Thoracic aorta (tissue), 2 donors: ENCODE measurements around the gene SPRY4. TPM values are rescaled to one million over a fixed set of nuclear protein-coding genes. Genes with fewer than 3 reads are reported as not detected.

Experiments used
- ATAC-seq: fragments of 150-250 bp; one replicate; pipeline ENCODE4 v1.8.0; 2017; ENCODE audit warnings: low read depth; ENCODE audit not compliant: insufficient number of reproducible peaks, low FRiP score
- DNase-seq: peaks from one replicate; pipeline ENCODE4 v3.0.0-alpha.2; 2020; ENCODE audit warnings: low spot score
- H3K27ac ChIP-seq, 2 donors: fragments of 200-600 bp; sonication (generic); 1 replicate in 1 of 2; 2 replicates in 1 of 2; pipeline ENCODE4 v1.5.1; 2016; ENCODE audit warnings: mild to moderate bottlenecking in 2 of 2, moderate library complexity in 2 of 2
- H3K27me3 ChIP-seq: fragments of 200-600 bp; sonication (generic); replicated peaks from 2 replicates; pipeline ENCODE4 v1.6.0; 2016; ENCODE audit warnings: mild to moderate bottlenecking; ENCODE audit not compliant: insufficient read depth
- H3K36me3 ChIP-seq: fragments of 200-600 bp; sonication (generic); one replicate; pipeline ENCODE4 v1.5.1; 2016
- H3K4me1 ChIP-seq, 2 donors: fragments of 200-600 bp; sonication (generic); 1 replicate in 1 of 2; 2 replicates in 1 of 2; pipeline versions ENCODE4 v1.5.1 to v1.6.0; 2016; ENCODE audit warnings: low read depth in 2 of 2, mild to moderate bottlenecking in 1 of 2; ENCODE audit not compliant: control insufficient read depth in 1 of 2
- H3K4me3 ChIP-seq: fragments of 200-600 bp; sonication (generic); 2 replicates; pipeline ENCODE4 v1.5.1; 2016; ENCODE audit warnings: mild to moderate bottlenecking
- H3K9me3 ChIP-seq: fragments of 200-600 bp; sonication (generic); 2 replicates; pipeline ENCODE4 v1.5.1; 2016
- total RNA-seq, 2 donors: library from RNA; depleted of rRNA; stranded (reverse); fragments of >200 nt; gene quantifications; one replicate each; pipeline versions ENCODE4 v1.1.0 to v1.2.3, GENCODE V29; 2016
- TF ChIP-seq, protein P1 (sequence below): fragments of 200-600 bp; sonication (generic); IDR thresholded peaks from one replicate; pipeline ENCODE4 v1.5.1; 2019; ENCODE audit warnings: antibody characterized with exemption

Gene SPRY4
- total RNA-seq, 2 donors from 2014 or later, result 63.4 to 136 TPM

GRCh38 chr5:142290577-142291299 is 34.1 kb downstream of the SPRY4 start:
- H3K36me3 ChIP-seq, result no peaks in the 10 kb centered on the region
- H3K27ac ChIP-seq, result peak overlapping the region in 1 of 2 donors; percentile 7
- TF ChIP-seq, protein P1, sequence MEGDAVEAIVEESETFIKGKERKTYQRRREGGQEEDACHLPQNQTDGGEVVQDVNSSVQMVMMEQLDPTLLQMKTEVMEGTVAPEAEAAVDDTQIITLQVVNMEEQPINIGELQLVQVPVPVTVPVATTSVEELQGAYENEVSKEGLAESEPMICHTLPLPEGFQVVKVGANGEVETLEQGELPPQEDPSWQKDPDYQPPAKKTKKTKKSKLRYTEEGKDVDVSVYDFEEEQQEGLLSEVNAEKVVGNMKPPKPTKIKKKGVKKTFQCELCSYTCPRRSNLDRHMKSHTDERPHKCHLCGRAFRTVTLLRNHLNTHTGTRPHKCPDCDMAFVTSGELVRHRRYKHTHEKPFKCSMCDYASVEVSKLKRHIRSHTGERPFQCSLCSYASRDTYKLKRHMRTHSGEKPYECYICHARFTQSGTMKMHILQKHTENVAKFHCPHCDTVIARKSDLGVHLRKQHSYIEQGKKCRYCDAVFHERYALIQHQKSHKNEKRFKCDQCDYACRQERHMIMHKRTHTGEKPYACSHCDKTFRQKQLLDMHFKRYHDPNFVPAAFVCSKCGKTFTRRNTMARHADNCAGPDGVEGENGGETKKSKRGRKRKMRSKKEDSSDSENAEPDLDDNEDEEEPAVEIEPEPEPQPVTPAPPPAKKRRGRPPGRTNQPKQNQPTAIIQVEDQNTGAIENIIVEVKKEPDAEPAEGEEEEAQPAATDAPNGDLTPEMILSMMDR, result no peak
- H3K9me3 ChIP-seq, result no peaks in the 10 kb centered on the region
- H3K4me1 ChIP-seq, result peaks cover 10 to 43% of the 10 kb centered on the region in 2 donors
- ATAC-seq, result no peak
- H3K27me3 ChIP-seq, result no peaks in the 10 kb centered on the region
- H3K4me3 ChIP-seq, result no peak overlapping the region
- DNase-seq, result no peak

GRCh38 chr5:142289708-142290576 is 34.9 kb downstream of the SPRY4 start:
- no peak overlapping the region for H3K4me3 ChIP-seq
- H3K9me3 ChIP-seq, result no peaks in the 10 kb centered on the region
- no peaks in the 10 kb centered on the region for H3K27me3 ChIP-seq
- H3K4me1 ChIP-seq, result peaks cover 5 to 35% of the 10 kb centered on the region in 2 donors
- no peaks in the 10 kb centered on the region for H3K36me3 ChIP-seq
- peak overlapping the region in 1 of 2 donors; percentile 7 for H3K27ac ChIP-seq
- DNase-seq, result no peak
- TF ChIP-seq, protein P1, result no peak
- ATAC-seq, result no peak

- H3K4me1 ChIP-seq, result peaks cover 5 to 27% of the 10 kb centered on the region in 2 donors
- no peaks in the 10 kb centered on the region for H3K27me3 ChIP-seq
- ATAC-seq (no peak), DNase-seq (no peak)
- H3K9me3 ChIP-seq, result no peaks in the 10 kb centered on the region
- no peak overlapping the region for H3K4me3 ChIP-seq
- TF ChIP-seq, protein P1, result no peak
- H3K27ac ChIP-seq, result peak overlapping the region in 1 of 2 donors; percentile 39
- no peaks in the 10 kb centered on the region for H3K36me3 ChIP-seq
Measured at GRCh38 chr5:142287973-142288313, 36.9 kb downstream of the SPRY4 start.

GRCh38 chr5:142287096-142287972 is 37.5 kb downstream of the SPRY4 start:
- Histone ChIP-seq H3K4me3 (no peak overlapping the region), H3K36me3 (no peaks in the 10 kb centered on the region), H3K27me3 (no peaks in the 10 kb centered on the region), H3K9me3 (no peaks in the 10 kb centered on the region), H3K27ac (peak overlapping the region in 1 of 2 donors; percentile 39), H3K4me1 (peaks cover 5 to 27% of the 10 kb centered on the region in 2 donors)
- no peak for ATAC-seq
- no peak for DNase-seq
- TF ChIP-seq, protein P1, result no peak
